Stimulated activated CD4-positive, alpha-beta T cell treated with anti-CD3 and anti-CD28 coated beads, Interleukin-2, amount 100 ng/mL, for 4 hours (primary cell): ENCODE data around the gene FXN.
"Not testable (repeated sequence)": the region's sequence is repeated elsewhere in the genome, so short reads cannot be mapped to it uniquely, and the experiment has no call there.

Experiments used
- DNase-seq: peaks from one replicate; pipeline ENCODE4 v3.0.0-alpha.2; 2020; ENCODE audit warnings: low read depth

The FXN gene

GRCh38 chr9:69027355-69028097 is 8.0 kb upstream of the FXN start:
- DNase-seq, result no peak

- DNase-seq, result no peak
These were observed 6.8 kb upstream of the FXN start for GRCh38 chr9:69028754-69029153.

- DNase-seq, result no peak
These were observed 6.0 kb upstream of the FXN start for GRCh38 chr9:69029535-69029934.

- no peak for DNase-seq
These were observed 4.5 kb upstream of the FXN start for GRCh38 chr9:69030851-69031645.

- no peak for DNase-seq
These were observed 1.5 kb upstream of the FXN start for GRCh38 chr9:69034071-69034470.

- DNase-seq, result no peak
These were observed 757 bp downstream of the FXN start for GRCh38 chr9:69036309-69036708.

GRCh38 chr9:69036799-69037198 is 1.2 kb downstream of the FXN start:
- no peak for DNase-seq

- no peak for DNase-seq
These were observed 5.1 kb downstream of the FXN start for GRCh38 chr9:69040646-69041045.

- no peak for DNase-seq
These were observed 9.0 kb downstream of the FXN start for GRCh38 chr9:69044240-69045219.

- DNase-seq, result no peak
These were observed 10.3 kb downstream of the FXN start for GRCh38 chr9:69045821-69046220.

GRCh38 chr9:69046723-69047122 is 11.2 kb downstream of the FXN start:
- no peak for DNase-seq

- DNase-seq, result no peak
These were observed 11.8 kb downstream of the FXN start for GRCh38 chr9:69047371-69047770.

- DNase-seq, result no peak
These were observed 13.5 kb downstream of the FXN start for GRCh38 chr9:69049094-69049493.

- not testable (repeated sequence) for DNase-seq
These were observed 15.4 kb downstream of the FXN start for GRCh38 chr9:69050936-69051335.

- DNase-seq, result no peak
These were observed 19.4 kb downstream of the FXN start for GRCh38 chr9:69054989-69055388.

GRCh38 chr9:69056191-69056815 is 20.8 kb downstream of the FXN start:
- no peak for DNase-seq

- DNase-seq, result no peak
These were observed 22.5 kb downstream of the FXN start for GRCh38 chr9:69058101-69058500.

- no peak for DNase-seq
These were observed 25.2 kb downstream of the FXN start for GRCh38 chr9:69060766-69061165.

GRCh38 chr9:69062195-69062594 is 26.6 kb downstream of the FXN start:
- no peak for DNase-seq

- DNase-seq, result no peak
These were observed 28.3 kb downstream of the FXN start for GRCh38 chr9:69063839-69064238.

- DNase-seq, result no peak
These were observed 30.1 kb downstream of the FXN start for GRCh38 chr9:69065660-69066059.

- no peak for DNase-seq
These were observed 31.4 kb downstream of the FXN start for GRCh38 chr9:69066955-69067354.
